NCI-H524 treated with DMSO at 0.1 percent for 48 hours (cell line): ENCODE data around the gene ZC3H10.
"Not testable (repeated sequence)": the region's sequence is repeated elsewhere in the genome, so short reads cannot be mapped to it uniquely, and the experiment has no call there.

Source experiments
- DNase-seq: peaks from one replicate; lab custom pipeline; 2025; lab: John Stamatoyannopoulos, UW

The ZC3H10 gene, protein sequence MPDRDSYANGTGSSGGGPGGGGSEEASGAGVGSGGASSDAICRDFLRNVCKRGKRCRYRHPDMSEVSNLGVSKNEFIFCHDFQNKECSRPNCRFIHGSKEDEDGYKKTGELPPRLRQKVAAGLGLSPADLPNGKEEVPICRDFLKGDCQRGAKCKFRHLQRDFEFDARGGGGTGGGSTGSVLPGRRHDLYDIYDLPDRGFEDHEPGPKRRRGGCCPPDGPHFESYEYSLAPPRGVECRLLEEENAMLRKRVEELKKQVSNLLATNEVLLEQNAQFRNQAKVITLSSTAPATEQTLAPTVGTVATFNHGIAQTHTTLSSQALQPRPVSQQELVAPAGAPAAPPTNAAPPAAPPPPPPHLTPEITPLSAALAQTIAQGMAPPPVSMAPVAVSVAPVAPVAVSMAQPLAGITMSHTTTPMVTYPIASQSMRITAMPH

DNA sequence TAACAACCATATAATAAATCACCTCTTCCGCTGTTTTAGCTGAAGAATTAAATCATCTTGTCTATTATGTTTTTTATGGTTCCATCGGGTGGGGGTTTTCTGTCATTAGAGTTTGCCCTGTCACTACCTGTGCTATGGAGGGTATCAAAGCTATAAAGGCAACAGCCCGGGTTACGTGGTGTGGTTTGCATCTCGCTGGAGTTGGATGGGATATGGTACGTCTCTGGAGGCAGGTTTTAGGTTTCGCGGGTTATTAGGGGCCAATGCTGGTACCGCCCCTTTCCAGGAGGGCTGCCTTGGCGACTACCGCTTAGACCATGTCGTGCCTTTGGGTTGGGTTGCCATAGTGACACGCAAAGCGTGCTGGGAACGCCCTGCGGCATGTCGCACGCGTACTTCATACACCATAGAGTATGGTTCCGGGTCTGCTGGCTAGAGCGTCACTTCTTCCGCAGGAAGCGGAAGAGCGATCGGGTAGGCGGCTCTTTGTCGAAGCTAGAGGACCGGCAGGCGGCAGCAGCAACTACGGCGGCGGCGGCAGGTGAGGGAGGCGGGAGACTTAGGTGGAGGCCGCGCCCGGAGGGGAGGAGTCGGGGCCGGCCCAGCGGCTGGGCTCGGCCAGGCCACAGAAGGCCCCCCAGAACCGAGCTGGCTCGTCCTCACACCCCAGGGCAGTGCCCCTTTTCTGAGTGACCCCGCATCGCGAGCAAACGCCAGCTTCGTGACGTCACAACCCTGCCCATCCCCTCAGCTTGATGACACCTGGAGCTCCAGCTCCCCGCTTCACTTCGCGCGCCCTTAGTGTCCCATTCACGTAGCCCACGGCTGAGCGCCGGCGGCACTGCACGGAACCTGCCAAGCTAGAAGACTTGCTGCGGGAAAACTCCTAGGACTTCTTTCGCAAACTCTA lies at the start of gene ZC3H10:
TSS of gene ZC3H10 (plus strand) at position 489 of the 910 bp plus-strand sequence. CDS start 2,297 bp downstream, outside the sequence.
- peak; percentile 95 for DNase-seq

DNA sequence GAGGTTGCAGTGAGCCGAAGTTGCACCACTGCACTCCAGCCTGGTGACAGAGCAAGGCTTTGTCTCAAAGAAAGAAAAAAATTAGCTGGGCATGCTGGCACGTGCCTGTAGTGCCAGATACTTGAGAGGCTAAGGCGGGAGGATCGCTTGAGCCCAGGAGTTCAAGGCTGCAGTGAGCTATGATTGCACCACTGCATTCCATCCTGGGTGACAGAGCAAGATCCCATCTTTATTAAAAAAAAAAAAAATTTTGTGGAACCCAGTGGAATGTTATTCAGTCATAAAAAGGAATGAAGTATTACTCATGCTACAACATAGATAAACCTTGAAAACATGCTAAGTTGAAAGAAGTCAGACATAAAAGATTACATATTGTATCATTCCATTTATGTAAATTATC lies 46.4 kb upstream of the ZC3H10 start:
- no peak for DNase-seq

DNA sequence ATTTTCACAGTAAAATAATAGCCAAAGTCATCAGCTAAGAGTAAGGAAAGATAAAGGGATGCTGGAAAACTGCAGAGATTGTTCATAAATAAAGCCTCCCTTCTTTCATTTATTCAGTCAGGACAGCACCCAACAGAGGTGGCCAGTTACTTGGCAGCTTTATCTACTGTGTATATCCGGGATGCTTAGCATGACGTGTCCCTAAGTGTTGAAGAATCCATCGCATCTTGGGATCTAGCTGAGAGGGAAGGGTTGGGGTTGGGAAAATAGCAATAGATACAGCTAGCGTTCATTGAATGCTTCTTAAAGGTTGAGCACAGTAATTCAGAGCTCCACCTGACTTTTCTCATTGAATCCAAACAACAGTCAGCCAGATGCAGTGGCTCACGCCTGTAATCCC lies 43.7 kb upstream of the ZC3H10 start:
- no peak for DNase-seq

DNA sequence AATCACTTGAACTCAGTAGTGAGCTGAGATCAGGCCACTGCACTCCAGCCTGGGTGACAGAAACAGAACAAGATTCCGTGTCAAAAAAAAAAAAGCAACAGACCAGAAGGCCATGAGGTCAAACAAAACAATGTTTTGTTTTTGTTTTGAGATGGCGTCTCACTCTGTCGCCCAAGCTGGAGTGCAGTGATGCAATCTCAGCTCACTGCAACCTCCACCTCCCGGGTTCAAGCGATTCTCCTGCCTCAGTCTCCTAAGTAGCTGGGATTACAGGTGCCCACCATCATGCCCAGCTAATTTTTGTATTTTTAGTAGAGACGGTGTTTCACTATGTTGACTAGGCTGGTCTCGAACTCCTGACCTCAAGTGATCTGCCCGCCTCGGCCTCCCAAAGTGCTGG lies 40.1 kb upstream of the ZC3H10 start:
- DNase-seq, result not testable (repeated sequence)

DNA sequence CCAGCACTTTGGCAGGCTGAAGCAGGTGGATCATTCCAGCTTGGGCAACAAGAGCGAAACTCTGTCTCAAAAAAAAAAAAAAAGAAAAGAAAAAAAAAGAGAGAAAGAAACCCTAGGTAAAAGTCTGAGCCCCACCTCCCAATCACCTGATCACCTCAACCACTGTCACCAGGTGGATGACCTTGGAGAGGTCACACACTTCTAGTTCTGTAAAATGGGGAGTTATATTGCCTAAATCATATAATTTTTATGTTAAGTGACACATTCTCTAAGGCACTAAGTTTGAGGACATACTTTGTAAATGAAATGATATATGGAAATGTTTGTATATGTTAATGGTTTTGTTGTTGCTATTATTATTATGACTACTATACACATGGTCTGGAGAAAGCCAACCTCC lies 39.6 kb upstream of the ZC3H10 start:
- no peak for DNase-seq

DNA sequence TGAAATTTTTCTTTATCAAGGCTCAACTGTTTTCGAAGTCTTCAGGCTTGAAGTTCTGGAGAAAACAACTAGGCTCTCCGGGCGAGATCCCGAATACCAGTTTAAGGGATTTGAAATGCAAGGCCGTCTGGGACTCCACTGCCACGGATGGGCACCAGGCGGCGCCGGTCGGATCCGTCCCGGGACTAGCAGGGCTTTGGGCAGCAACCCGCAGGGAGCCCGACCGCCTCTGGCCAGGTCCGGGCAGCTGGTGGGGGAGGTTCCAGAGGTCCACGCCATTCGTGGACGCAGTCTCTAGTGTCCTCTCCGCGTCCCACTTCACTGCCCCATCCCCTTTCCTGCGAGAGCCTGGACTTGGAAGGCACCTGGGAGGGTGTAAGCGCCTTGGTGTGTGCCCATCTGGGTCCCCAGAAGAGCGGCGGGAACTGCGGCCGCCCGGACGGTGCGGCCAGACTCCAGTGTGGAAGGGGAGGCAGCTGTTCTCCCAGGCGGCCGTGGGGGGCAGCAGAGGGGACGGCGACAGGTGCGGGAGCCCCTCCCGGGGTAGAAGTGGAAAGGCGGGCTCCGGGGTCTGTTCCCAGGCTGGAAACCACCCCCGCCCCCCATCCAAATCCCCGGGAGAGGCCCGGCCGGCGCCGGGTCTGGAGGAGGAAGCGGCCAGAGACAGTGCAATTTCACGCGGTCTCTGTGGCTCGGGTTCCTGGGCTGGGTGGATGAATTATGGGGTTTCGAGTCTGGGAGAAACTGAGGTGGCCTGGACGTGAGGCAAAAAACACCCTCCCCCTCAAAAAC lies 38.9 kb upstream of the ZC3H10 start:
- DNase-seq, result peak; percentile 53

DNA sequence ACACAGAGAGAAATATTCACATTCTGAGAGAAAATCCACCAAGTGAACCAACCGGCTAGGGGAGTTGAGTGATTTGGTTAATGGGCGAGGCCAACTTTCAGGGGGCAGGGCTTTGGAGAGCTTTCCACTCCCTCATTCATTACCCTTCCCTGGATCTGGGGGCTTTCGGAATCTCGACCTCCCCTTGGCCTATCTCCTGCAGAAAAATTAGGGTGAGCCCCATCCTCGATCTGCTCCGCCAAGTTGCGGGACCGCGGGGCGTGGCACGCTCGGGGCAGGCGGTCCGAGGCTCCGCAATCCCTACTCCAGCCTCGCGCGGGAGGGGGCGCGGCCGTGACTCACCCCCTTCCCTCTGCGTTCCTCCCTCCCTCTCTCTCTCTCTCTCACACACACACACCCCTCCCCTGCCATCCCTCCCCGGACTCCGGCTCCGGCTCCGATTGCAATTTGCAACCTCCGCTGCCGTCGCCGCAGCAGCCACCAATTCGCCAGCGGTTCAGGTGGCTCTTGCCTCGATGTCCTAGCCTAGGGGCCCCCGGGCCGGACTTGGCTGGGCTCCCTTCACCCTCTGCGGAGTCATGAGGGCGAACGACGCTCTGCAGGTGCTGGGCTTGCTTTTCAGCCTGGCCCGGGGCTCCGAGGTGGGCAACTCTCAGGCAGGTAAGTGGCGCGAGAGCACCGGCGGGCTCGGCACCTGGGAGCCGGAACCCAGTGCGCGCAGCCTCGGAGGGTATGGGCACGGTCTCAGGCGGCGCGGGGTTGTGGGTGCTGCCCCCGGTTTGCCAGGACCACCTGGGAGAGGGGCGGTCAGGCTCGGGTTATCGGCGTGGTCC lies 38.1 kb upstream of the ZC3H10 start, which contains the start of gene ERBB3:
TSS of gene ERBB3 (plus strand) at position 443 of the 833 bp plus-strand sequence. CDS start at position 579, 136 bp downstream.
- DNase-seq, result no peak

DNA sequence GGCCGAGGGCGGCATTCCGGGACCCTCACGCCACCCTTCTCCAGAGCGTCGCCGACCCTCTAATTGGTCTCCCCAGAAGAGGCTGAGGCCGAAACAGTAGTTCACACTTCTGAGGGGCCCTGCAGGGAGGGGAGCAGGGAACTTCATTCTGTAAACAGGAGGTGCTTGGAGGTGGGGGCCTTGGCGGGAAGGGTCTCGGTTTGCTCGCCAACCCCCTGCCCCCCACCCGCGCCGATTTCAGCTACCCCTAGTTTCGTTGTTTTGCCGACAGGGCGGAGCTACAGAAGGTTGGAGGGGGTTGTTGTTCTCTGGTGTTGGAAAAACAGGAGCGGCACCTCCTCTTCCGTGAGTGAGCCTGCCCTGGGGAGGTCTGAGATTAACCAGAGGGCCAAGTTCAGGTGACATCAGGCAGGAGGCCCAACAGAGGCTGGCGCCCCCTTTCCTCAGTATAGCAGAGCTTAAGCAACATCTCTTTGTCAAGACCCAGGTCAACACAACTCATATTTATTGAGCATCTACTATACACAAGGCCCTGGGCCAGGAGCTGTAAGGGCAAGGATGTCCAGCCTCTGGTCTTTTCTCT lies 37.4 kb upstream of the ZC3H10 start:
- DNase-seq, result no peak

DNA sequence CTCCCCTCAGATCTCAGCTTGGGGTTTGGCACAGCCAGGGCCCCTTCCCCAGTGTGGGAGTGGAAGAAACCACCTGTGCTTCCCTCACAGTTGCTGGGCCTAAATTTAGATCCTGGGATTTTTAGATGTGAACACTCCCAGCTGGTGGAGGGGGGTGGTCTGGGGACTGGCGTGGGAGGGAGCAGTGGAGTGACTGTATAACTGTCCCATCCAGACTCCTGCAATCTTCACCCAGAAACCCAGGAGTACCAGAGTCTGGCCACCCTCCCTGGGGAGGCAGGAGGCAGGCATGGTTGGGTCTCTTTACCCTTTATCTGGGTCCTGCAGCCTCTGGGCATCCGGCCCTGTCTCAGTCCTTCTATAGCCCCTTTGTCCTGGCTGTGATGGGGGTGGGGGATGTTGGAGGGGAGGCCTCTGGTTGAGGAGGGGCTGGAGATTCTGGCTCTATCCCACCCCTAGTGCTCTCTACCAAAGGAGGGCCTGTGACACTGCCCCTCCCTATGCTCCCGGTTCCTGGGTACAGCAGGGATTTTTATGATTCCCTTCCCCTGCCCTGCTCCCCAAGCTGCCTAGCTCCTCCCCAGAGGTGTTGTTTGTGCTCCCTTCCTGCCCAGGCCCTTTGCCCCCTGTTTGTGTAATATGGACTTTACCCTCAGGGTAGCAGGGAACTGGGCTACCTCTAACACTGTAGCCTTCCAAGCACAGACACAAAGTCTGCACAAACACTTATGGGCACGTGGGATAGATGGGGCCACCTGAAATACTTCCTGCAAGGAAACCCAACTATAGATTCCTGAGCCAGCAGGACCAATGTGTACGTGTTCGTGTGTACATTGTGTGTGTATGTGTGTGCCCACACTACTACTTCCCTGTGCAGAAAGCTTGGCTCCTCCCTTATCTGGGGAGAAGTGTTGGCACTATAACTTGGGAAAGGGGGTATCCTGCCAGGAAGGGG lies 36.4 kb upstream of the ZC3H10 start:
- DNase-seq, result no peak

DNA sequence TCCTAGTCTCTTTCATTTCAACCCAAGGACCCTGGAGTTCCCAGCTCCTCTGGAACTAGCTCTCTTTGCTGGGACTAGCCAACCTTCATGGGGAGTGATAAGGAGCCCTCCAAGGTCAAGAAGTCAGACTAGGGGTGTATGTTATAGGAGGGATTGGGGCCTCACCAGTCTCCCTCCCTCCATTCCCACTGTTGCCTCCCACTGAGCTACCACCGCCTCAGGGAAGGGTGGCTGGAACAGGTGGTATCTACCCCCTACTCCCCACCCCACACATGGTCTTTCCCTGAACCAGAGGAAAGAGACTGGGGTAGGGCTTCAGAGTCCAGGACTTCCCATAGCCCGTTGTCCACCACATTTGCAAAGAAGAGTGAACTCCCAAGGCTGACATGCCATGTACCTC lies 35.7 kb upstream of the ZC3H10 start:
- DNase-seq, result no peak

DNA sequence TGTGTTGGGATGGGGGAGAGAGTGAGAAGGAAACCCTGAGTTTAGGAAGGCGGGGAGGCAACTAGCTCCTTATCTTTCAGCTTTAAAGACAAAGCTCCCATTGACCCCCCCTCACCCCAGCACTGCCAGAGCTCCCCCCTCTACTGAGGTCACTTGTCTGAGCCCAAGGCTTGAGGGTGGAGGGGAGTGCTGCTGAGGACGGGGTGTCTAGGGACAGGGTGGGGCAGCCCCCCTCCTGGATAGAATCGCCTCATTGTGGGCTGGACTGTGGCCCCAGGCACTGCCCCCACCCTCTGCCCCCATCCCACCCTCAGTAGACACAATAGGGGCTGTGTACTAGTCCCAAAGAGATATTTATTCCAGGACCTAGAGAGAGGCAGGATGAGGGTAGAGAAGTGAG lies 35.1 kb upstream of the ZC3H10 start:
- DNase-seq, result no peak

DNA sequence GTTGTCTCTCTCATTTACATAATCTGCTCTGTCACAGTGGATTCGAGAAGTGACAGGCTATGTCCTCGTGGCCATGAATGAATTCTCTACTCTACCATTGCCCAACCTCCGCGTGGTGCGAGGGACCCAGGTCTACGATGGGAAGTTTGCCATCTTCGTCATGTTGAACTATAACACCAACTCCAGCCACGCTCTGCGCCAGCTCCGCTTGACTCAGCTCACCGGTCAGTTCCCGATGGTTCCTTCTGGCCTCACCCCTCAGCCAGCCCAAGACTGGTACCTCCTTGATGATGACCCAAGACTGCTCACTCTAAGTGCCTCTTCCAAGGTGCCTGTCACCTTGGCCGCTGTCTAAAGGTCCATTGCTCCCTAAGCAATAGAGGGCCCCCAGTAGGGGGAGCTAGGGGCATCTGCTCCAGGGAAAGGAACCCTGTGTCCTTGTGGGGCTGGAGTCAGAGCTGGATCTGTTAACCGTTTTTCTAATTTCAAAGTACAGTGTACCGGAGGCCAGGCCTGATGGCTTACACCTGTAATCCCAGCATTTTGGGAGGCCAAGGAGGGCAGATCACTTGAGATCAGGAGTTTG lies 33.0 kb upstream of the ZC3H10 start:
- DNase-seq, result no peak

DNA sequence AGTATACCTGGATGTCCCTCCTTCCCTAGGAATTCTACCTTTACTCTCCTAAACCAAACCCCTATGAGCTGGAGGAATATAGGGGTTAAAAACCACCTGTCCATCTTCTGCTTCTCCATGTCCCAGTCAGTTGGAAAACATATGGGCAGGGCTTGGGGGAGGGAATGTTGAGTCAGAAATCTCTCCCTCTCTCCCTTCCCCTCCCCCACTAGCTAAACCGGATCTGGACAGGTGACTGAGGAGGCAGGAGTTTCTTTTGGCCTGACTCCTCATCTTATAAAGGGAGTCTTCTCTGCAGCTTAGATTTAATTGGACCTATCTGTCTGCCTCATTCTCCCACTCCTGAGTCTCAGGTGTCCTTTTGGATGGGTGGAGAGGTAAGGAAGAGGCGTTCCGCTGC lies 32.0 kb upstream of the ZC3H10 start:
- DNase-seq, result no peak

DNA sequence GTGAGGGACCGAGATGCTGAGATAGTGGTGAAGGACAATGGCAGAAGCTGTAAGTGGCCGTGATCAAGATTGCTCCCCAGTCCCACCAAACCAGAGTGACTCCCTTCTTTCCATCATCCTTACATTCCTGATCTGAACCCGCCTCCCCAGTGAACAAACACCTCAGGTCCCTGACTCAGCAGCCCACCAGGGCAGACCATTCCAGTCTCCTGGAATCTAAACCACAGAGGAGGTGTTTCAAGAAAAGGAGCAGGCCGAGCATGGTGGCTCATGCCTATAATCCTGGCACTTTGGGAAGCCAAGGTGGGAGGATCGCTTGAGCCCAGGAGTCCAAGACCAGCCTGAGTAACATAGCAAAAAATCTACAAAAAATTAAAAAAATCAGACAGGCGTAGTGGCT lies 31.5 kb upstream of the ZC3H10 start:
- no peak for DNase-seq

DNA sequence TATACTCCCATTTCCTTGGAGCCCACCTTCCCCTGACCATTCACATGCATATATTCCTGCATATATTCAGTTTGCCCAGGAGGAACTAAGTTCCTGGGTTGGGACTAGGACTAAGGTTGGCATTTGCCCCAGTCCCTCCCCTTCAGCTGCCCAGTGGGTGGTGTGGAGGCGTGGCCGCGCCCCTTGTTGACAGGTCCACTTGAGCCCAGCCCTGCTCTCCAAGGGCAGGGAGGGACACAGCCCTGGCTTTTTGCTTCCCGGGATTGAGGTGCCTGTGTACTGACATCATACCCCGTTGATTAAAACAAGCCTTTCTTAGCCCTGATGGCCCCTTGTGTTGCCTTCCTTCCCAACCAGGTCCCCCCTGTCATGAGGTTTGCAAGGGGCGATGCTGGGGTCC lies 30.8 kb upstream of the ZC3H10 start:
- DNase-seq, result no peak

DNA sequence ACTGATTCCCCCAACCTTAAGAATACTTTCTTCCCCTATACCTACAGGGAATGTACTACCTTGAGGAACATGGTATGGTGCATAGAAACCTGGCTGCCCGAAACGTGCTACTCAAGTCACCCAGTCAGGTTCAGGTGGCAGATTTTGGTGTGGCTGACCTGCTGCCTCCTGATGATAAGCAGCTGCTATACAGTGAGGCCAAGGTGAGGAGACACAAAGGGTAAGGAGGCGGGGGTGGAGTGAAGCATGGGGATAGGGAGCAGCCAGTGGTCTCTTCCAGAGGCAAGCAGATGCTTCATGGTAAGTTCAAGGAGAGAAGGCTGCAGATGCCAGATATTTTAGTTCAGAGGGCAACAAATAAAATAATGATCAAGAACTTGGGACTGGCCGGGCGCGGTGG lies 20.3 kb upstream of the ZC3H10 start:
- no peak for DNase-seq

DNA sequence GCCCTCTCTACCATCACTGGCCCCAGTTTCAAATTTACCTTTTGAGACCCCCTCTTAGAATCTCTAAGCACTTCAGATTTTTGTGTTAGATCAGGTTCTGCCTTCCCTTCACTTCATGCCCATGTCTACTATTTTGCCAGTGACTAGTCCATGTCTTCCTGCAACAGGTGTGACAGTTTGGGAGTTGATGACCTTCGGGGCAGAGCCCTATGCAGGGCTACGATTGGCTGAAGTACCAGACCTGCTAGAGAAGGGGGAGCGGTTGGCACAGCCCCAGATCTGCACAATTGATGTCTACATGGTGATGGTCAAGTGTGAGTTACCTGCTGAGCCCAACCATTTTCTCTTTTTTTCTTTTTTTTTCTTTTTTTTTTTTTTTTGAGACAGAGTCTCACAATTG lies 19.5 kb upstream of the ZC3H10 start:
- no peak for DNase-seq

DNA sequence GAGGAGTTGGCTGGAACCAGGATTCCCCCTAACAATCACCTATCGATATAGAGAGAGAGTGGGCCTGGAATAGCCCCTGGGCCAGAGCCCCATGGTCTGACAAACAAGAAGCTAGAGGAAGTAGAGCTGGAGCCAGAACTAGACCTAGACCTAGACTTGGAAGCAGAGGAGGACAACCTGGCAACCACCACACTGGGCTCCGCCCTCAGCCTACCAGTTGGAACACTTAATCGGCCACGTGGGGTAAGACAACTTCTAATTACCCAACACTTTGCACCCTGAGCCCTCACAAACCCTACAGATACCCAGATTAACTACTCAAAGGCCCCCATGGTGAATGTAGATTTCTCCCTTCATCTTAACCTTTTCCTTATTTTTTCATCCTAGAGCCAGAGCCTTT lies 18.3 kb upstream of the ZC3H10 start:
- DNase-seq, result no peak

DNA sequence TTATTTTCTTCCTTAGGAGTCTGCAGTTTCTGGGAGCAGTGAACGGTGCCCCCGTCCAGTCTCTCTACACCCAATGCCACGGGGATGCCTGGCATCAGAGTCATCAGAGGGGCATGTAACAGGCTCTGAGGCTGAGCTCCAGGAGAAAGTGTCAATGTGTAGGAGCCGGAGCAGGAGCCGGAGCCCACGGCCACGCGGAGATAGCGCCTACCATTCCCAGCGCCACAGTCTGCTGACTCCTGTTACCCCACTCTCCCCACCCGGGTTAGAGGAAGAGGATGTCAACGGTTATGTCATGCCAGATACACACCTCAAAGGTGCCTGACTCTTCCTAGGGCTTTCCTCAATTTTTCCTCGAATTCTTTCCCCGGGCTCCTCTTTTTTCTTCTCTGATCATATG lies 17.0 kb upstream of the ZC3H10 start:
- no peak for DNase-seq
